Neural progenitor cell (in vitro differentiated cells): ENCODE measurements around the gene SND1. TPM values are rescaled to one million over a fixed set of nuclear protein-coding genes. Genes with fewer than 3 reads are reported as not detected.

ENCODE experiments used
- DNase-seq: peaks from one replicate; pipeline ENCODE4 v3.0.0-alpha.2; 2016; ENCODE audit warnings: low spot score
- H2AFZ ChIP-seq: fragments of 200-600 bp; sonication (generic); replicated peaks from 2 replicates; pipeline ENCODE4 v1.6.1; 2016; ENCODE audit warnings: antibody characterized with exemption
- H3F3A ChIP-seq: fragments of 200-600 bp; sonication (generic); 2 replicates; pipeline ENCODE4 v1.6.1; 2016; ENCODE audit warnings: antibody characterized with exemption, low read depth
- H3K27ac ChIP-seq: fragments of 200-600 bp; sonication (generic); 2 replicates; pipeline ENCODE4 v1.5.1; 2016; ENCODE audit warnings: mild to moderate bottlenecking
- H3K27me3 ChIP-seq: fragments of 200-600 bp; sonication (generic); 2 replicates; pipeline ENCODE4 v1.6.1; 2016; ENCODE audit warnings: mild to moderate bottlenecking, moderate library complexity
- H3K36me3 ChIP-seq: fragments of 200-600 bp; sonication (generic); 2 replicates; pipeline ENCODE4 v1.5.1; 2016
- H3K4me1 ChIP-seq: fragments of 200-600 bp; sonication (generic); 2 replicates; pipeline ENCODE4 v1.6.1; 2016; ENCODE audit warnings: mixed run types
- H3K4me2 ChIP-seq: fragments of 200-600 bp; sonication (generic); 2 replicates; pipeline ENCODE4 v1.6.1; 2016
- H3K4me3 ChIP-seq: fragments of 200-600 bp; sonication (generic); 2 replicates; pipeline ENCODE4 v1.5.1; 2016
- H3K79me2 ChIP-seq: fragments of 200-600 bp; sonication (generic); 2 replicates; pipeline ENCODE4 v1.6.1; 2016; ENCODE audit warnings: low read depth
- H3K9ac ChIP-seq: fragments of 200-600 bp; sonication (generic); 2 replicates; pipeline ENCODE4 v1.6.1; 2016
- H3K9me3 ChIP-seq: fragments of 200-600 bp; sonication (generic); 2 replicates; pipeline ENCODE4 v1.5.1; 2016; ENCODE audit warnings: low read depth
- H4K20me1 ChIP-seq: fragments of 200-600 bp; sonication (generic); 2 replicates; pipeline ENCODE4 v1.6.1; 2016; ENCODE audit warnings: low read depth
- H3K27ac Mint-ChIP-seq: 3 replicates; pipeline ENCODE4 v1.8.0; 2021; ENCODE audit warnings: mixed read lengths
- H3K27me3 Mint-ChIP-seq: 2 replicates; pipeline ENCODE4 v1.8.0; 2022; ENCODE audit warnings: low read depth, mild to moderate bottlenecking, inconsistent platforms, moderate library complexity, mixed read lengths; ENCODE audit not compliant: insufficient read depth
- H3K36me3 Mint-ChIP-seq: 3 replicates; pipeline ENCODE4 v1.8.0; 2021; ENCODE audit warnings: mixed read lengths
- H3K4me1 Mint-ChIP-seq: 3 replicates; pipeline ENCODE4 v1.8.0; 2021; ENCODE audit warnings: mixed read lengths
- H3K4me3 Mint-ChIP-seq: 3 replicates; pipeline ENCODE4 v1.8.0; 2021; ENCODE audit warnings: mild to moderate bottlenecking, moderate library complexity, mixed read lengths
- H3K9me3 Mint-ChIP-seq: 3 replicates; pipeline ENCODE4 v1.8.0; 2020; ENCODE audit warnings: mixed read lengths
- EZH2 ChIP-seq: fragments of 200-600 bp; sonication (generic); IDR thresholded peaks from 2 replicates; pipeline ENCODE4 v1.6.1; 2017; ENCODE audit warnings: antibody characterized with exemption, mild to moderate bottlenecking, moderate library complexity
- EZH2phosphoT487 ChIP-seq: fragments of 200-600 bp; sonication (generic); IDR thresholded peaks from 2 replicates; pipeline ENCODE4 v1.6.1; 2017; ENCODE audit warnings: antibody characterized with exemption
- total RNA-seq: library from RNA; depleted of rRNA; stranded (reverse); fragments of >200 nt; gene quantifications from 2 replicates; pipeline ENCODE4 v1.2.3, GENCODE V29; 2015; ENCODE audit warnings: low replicate concordance
- TF ChIP-seq, protein P1 (sequence below): fragments of 200-600 bp; sonication (generic); IDR thresholded peaks from 2 replicates; pipeline ENCODE4 v1.5.1; 2017; ENCODE audit warnings: antibody characterized with exemption, mild to moderate bottlenecking

Gene SND1
- total RNA-seq, 1 donor from 2014 or later, result 154 TPM

DNA sequence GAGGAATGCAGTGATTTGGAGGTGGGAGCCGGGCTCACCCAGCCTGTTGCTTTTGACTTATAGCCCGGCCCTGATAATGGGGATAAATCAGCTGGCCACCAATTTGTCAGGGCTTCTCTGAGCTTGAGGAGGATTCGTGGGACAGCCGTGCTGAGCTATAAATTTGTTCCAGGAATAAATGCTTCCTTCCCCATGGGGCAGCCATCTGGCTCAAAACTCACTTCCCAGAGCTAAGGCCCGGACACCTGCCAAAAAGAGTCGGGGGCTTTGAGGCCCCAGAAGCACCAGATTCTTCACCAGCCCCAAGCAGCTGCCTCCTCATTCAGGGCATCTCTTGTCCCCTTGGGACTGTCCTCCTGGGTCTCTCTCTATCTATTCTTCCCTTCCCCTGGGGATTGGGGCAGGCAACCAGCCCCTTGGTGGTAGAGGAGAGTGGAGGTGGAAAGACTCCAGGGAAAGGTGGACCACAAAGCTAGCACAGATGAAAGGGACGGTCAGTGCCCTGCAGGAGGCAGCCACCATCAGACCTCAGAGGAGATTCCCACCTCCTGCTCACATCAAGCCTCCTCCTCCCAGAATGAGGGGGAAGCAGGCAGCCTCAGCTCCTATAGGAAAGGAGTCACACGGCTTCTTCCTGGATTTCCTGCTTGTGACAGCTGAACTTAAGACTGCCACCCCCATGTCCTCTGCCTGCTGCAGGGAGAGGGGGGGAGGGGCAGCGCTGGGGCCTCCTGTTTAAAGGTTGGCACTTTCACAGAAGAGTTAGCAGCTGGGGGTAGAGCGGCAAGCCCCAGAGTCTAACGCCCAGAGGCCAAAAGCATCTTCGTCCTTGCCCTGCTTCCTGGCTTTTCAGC, 423.5 kb downstream of the SND1 start:
- TF ChIP-seq, protein P1, sequence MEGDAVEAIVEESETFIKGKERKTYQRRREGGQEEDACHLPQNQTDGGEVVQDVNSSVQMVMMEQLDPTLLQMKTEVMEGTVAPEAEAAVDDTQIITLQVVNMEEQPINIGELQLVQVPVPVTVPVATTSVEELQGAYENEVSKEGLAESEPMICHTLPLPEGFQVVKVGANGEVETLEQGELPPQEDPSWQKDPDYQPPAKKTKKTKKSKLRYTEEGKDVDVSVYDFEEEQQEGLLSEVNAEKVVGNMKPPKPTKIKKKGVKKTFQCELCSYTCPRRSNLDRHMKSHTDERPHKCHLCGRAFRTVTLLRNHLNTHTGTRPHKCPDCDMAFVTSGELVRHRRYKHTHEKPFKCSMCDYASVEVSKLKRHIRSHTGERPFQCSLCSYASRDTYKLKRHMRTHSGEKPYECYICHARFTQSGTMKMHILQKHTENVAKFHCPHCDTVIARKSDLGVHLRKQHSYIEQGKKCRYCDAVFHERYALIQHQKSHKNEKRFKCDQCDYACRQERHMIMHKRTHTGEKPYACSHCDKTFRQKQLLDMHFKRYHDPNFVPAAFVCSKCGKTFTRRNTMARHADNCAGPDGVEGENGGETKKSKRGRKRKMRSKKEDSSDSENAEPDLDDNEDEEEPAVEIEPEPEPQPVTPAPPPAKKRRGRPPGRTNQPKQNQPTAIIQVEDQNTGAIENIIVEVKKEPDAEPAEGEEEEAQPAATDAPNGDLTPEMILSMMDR, result no peak
- no peak for TF ChIP-seq EZH2phosphoT487
- TF ChIP-seq EZH2, result no peak
- H3F3A ChIP-seq, result no peaks in the 10 kb centered on the region
- H3K9ac ChIP-seq, result no peak overlapping the region
- Mint-ChIP-seq H3K36me3 (peaks cover 5% of the 10 kb centered on the region), H3K4me3 (no peak overlapping the region), H3K27me3 (peaks cover 4% of the 10 kb centered on the region), H3K4me1 (peaks cover 34% of the 10 kb centered on the region), H3K9me3 (no peaks in the 10 kb centered on the region), H3K27ac (no peak overlapping the region)
- no peaks in the 10 kb centered on the region for H3K9me3 ChIP-seq
- H3K36me3 ChIP-seq, result no peaks in the 10 kb centered on the region
- H3K27me3 ChIP-seq, result no peaks in the 10 kb centered on the region
- H4K20me1 ChIP-seq, result peaks cover 28% of the 10 kb centered on the region
- H3K4me3 ChIP-seq, result no peak overlapping the region
- no peak overlapping the region for H3K27ac ChIP-seq
- peaks cover 25% of the 10 kb centered on the region for H3K4me1 ChIP-seq
- H3K79me2 ChIP-seq, result no peaks in the 10 kb centered on the region
- no peak for DNase-seq
- no peak overlapping the region for H2AFZ ChIP-seq
- peak overlapping the region; percentile 13 for H3K4me2 ChIP-seq

DNA sequence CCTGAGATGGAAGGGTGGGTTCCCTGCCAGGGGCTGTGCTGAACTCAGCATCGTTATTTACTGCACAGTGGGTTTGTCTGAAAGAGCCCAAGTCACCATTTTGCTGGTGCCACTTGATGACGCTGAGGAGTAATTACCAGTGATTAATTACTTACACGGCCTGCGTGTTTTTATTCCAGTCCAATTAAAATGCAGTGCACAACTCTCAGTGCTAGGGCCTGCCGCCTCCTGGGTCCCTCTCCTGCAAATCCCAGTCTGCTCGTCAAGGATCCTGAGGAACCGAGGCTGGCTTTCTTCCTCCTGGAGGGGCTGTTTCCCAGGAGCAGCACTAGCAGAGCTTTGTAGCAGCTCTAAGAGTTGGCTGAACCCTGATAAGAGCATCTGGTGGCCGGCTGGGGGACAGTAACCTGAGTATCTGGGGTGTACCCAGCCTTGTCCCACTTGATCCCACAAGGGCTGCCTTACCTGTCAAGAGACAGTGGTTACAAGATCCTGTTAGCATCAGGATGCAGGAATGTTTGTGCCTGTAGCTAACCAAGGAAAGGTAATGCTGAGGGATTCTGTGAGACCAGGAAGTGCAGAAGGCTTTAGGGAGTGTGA, 424.3 kb downstream of the SND1 start:
- H3K4me3 Mint-ChIP-seq, result no peak overlapping the region
- Histone ChIP-seq H3K79me2 (no peaks in the 10 kb centered on the region), H3K9ac (no peak overlapping the region), H3K36me3 (no peaks in the 10 kb centered on the region), H4K20me1 (peaks cover 29% of the 10 kb centered on the region), H3F3A (no peaks in the 10 kb centered on the region), H3K4me2 (peak overlapping the region; percentile 35), H2AFZ (no peak overlapping the region), H3K27me3 (no peaks in the 10 kb centered on the region), H3K9me3 (no peaks in the 10 kb centered on the region), H3K4me1 (peaks cover 25% of the 10 kb centered on the region), H3K27ac (peak overlapping the region; percentile 20), H3K4me3 (no peak overlapping the region)
- DNase-seq, result no peak
- peaks cover 40% of the 10 kb centered on the region for H3K4me1 Mint-ChIP-seq
- H3K36me3 Mint-ChIP-seq, result peaks cover 7% of the 10 kb centered on the region
- H3K27ac Mint-ChIP-seq, result peak overlapping the region; percentile 53
- TF ChIP-seq, protein P1, result no peak
- TF ChIP-seq EZH2phosphoT487 (no peak), EZH2 (no peak)
- H3K9me3 Mint-ChIP-seq, result no peaks in the 10 kb centered on the region
- H3K27me3 Mint-ChIP-seq, result peaks cover 8% of the 10 kb centered on the region

DNA sequence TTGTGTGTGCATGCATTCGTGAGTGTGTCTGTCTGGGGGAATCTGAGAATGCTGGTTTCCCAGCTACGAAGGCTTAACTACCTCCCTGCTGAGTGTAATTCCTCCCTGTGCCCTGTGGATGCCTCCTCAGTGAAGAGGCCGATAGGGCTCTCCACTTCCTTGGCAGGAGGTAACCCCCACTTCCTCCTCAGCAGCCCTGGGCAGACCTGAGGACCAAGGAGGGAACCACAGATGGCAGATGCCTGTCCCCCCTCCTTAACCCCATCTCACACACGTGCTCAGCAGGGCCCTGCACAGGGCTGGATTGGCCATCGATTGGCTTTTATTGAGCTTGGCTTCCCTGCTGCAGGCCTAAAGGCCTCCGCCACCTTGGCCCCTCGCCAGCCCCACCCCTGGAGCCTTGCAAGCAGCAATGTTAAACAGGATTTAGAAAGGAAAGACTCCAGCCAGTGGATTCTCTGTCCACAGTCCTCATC, 424.8 kb downstream of the SND1 start:
- peak overlapping the region; percentile 20 for H3K27ac ChIP-seq
- Mint-ChIP-seq H3K27me3 (peaks cover 8% of the 10 kb centered on the region), H3K4me1 (peaks cover 46% of the 10 kb centered on the region), H3K27ac (peak overlapping the region; percentile 53), H3K9me3 (no peaks in the 10 kb centered on the region), H3K36me3 (peaks cover 6% of the 10 kb centered on the region), H3K4me3 (no peak overlapping the region)
- peak; percentile 34 for DNase-seq
- no peaks in the 10 kb centered on the region for H3K9me3 ChIP-seq
- H3F3A ChIP-seq, result no peaks in the 10 kb centered on the region
- H3K4me3 ChIP-seq, result no peak overlapping the region
- peak overlapping the region; percentile 35 for H3K4me2 ChIP-seq
- peaks cover 25% of the 10 kb centered on the region for H3K4me1 ChIP-seq
- H4K20me1 ChIP-seq, result peaks cover 34% of the 10 kb centered on the region
- no peak overlapping the region for H2AFZ ChIP-seq
- H3K79me2 ChIP-seq, result no peaks in the 10 kb centered on the region
- H3K9ac ChIP-seq, result no peak overlapping the region
- no peaks in the 10 kb centered on the region for H3K27me3 ChIP-seq
- H3K36me3 ChIP-seq, result no peaks in the 10 kb centered on the region
- TF ChIP-seq EZH2phosphoT487 (no peak), EZH2 (no peak)
- TF ChIP-seq, protein P1, result no peak
